Mucosa of rectum (tissue), 2 donors: ENCODE results near the gene PEX6.

Experiments
- H3K27ac ChIP-seq, 2 donors: one replicate each; pipeline ENCODE4 v1.7.0; 2013; ENCODE audit warnings: inconsistent platforms in 2 of 2, low read depth in 2 of 2, low read length in 2 of 2
- H3K27me3 ChIP-seq, 2 donors: one replicate each; pipeline ENCODE4 v1.7.0; 2013; ENCODE audit warnings: low read length in 2 of 2; ENCODE audit not compliant: control insufficient read depth in 2 of 2, insufficient read depth in 2 of 2
- H3K36me3 ChIP-seq, 2 donors: one replicate each; pipeline ENCODE4 v1.7.0; 2013; ENCODE audit warnings: low read length in 2 of 2; ENCODE audit not compliant: control insufficient read depth in 2 of 2, insufficient read depth in 2 of 2
- H3K4me1 ChIP-seq, 2 donors: one replicate each; pipeline ENCODE4 v1.7.0; 2013; ENCODE audit warnings: low read length in 2 of 2, mild to moderate bottlenecking in 1 of 2; ENCODE audit not compliant: control insufficient read depth in 2 of 2, insufficient read depth in 2 of 2
- H3K4me3 ChIP-seq, 2 donors: one replicate each; pipeline ENCODE4 v1.7.0; 2013; ENCODE audit warnings: low read length in 2 of 2
- H3K9ac ChIP-seq, 2 donors: one replicate each; pipeline ENCODE4 v1.7.0; 2013; ENCODE audit warnings: low read length in 2 of 2, low read depth in 1 of 2, mild to moderate bottlenecking in 1 of 2
- H3K9me3 ChIP-seq, 2 donors: one replicate each; pipeline ENCODE4 v1.7.0; 2013; ENCODE audit warnings: low read length in 2 of 2; ENCODE audit not compliant: control insufficient read depth in 2 of 2
- donor health status: healthy.
- donor health status: Normal muscosa, but diverticular disease.

The PEX6 gene

DNA sequence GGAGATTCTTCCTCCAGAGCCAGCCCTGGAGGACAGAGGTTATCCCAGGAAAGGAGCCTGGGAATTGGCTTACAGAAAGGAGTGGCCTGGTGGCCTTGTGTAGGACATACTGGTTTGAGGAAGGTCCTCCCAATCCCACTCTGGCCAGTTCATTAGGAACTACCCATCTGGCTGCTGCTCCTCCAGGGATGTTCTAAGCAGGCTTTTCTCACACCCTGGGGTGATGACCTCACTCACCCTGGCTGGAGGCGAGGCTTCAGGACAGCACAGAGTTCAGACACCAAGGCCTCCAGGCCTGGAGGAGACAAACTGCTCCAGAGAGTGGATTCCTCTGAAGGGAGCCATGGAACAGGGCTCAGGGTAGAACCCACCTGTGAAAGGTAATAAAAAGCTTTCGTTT is 9.6 kb downstream of the PEX6 start:
- no peak overlapping the region for H3K4me3 ChIP-seq
- no peak overlapping the region for H3K9ac ChIP-seq
- no peaks in the 10 kb centered on the region for H3K9me3 ChIP-seq
- no peak overlapping the region for H3K27ac ChIP-seq
- no peaks in the 10 kb centered on the region for H3K27me3 ChIP-seq
- peaks cover 21 to 30% of the 10 kb centered on the region in 2 donors for H3K36me3 ChIP-seq
- no peaks in the 10 kb centered on the region for H3K4me1 ChIP-seq

DNA sequence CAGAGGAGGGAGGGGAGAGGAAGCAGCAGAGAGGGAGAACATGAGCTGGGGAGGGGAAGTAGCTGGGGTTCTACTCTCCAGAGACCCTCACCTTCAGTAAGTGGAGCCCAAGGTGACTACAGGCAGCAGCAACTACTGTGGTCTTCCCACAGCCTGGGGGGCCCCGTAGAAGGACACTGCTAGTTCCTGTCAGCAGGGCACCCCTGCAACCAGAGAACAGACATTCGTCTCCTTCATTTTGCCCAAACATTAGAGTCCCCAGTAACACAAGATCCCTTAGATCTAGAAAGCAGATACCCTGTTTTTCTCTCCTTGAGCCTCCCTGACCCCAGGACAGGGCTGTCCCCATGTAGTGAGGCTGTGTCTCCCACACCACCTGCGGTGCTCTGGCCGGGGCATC is 10.2 kb downstream of the PEX6 start:
- Histone ChIP-seq H3K36me3 (peaks cover 27 to 29% of the 10 kb centered on the region in 2 donors), H3K9me3 (no peaks in the 10 kb centered on the region), H3K27me3 (no peaks in the 10 kb centered on the region), H3K27ac (no peak overlapping the region), H3K4me1 (no peaks in the 10 kb centered on the region), H3K9ac (no peak overlapping the region), H3K4me3 (no peak overlapping the region)

DNA sequence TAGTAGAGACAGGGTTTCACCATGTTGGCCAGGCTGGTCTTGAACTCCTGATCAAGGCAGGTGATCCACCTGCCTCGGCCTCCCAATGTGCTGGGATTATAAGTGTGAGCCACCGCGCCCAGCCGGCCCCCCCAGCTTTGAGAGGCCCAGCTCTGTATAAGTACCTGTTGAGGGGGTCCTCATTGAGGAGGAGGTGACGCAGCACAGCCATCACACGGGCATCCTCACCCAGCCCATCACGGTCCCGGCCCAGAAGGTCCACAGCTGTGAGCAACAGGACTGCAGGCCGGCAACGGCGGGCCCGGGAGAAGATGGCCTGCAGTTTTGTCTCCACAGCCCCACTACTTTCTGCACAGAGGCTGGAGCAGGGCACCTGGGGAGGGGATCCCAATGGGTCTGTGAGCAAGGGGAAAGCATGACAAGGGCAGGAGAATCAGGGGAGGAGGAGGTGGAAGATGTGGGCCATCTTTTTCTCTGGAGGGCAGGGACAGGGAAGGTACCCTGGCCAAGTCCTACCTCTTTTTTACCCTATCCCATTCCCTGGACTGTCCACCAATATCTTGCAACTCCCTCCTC is 10.8 kb downstream of the PEX6 start:
- H3K4me3 ChIP-seq = no peak overlapping the region
- H3K27ac ChIP-seq = no peak overlapping the region
- H3K36me3 ChIP-seq = peaks cover 26 to 27% of the 10 kb centered on the region in 2 donors
- H3K9ac ChIP-seq = no peak overlapping the region
- H3K27me3 ChIP-seq = no peaks in the 10 kb centered on the region
- no peaks in the 10 kb centered on the region for H3K4me1 ChIP-seq
- H3K9me3 ChIP-seq = no peaks in the 10 kb centered on the region

DNA sequence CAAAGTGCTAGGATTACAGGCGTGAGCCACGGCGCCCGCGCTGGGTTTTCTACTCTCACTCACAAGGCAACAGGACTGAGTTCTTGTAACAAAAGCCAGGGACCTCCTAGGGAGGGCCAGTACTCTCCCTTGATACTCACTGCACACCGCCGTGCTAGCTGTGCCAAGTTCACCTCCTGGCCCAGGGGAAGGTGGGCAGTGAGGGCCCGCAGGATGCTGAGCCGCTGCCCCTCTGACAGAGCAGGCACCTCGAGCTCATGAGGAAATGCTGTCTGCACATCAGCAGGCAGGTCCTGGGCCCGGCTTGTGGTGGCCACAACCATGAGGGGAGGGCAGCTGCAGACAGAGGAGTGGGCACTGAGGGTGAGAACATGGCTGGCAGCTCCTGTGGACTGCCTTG is 11.8 kb downstream of the PEX6 start:
- no peak overlapping the region for H3K27ac ChIP-seq
- no peaks in the 10 kb centered on the region for H3K9me3 ChIP-seq
- H3K36me3 ChIP-seq = peaks cover 27 to 28% of the 10 kb centered on the region in 2 donors
- H3K9ac ChIP-seq = no peak overlapping the region
- H3K4me1 ChIP-seq = no peaks in the 10 kb centered on the region
- H3K4me3 ChIP-seq = no peak overlapping the region
- H3K27me3 ChIP-seq = no peaks in the 10 kb centered on the region

DNA sequence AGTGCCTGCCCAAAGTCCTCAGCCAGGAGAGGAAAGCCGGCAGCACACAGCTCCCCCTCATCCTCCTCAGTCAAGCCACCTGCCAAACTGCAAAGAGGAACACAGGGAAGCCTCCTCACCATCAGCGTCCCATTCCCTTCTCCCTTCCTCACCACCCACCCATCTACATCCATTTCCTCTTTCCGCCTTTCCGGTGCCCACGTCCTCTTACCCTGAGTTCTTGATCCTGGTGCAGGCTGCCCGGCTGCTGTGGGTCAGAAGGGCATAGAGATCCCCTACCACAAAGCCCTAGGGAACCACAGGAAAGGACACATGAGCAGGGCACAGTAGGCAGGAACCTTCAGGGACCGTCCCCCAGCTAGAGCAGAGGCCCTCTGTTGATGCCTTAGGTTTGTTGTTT is 12.4 kb downstream of the PEX6 start:
- Histone ChIP-seq H3K27ac (no peak overlapping the region), H3K4me1 (no peaks in the 10 kb centered on the region), H3K9me3 (no peaks in the 10 kb centered on the region), H3K36me3 (peaks cover 27 to 28% of the 10 kb centered on the region in 2 donors), H3K4me3 (no peak overlapping the region), H3K27me3 (no peaks in the 10 kb centered on the region), H3K9ac (no peak overlapping the region)

DNA sequence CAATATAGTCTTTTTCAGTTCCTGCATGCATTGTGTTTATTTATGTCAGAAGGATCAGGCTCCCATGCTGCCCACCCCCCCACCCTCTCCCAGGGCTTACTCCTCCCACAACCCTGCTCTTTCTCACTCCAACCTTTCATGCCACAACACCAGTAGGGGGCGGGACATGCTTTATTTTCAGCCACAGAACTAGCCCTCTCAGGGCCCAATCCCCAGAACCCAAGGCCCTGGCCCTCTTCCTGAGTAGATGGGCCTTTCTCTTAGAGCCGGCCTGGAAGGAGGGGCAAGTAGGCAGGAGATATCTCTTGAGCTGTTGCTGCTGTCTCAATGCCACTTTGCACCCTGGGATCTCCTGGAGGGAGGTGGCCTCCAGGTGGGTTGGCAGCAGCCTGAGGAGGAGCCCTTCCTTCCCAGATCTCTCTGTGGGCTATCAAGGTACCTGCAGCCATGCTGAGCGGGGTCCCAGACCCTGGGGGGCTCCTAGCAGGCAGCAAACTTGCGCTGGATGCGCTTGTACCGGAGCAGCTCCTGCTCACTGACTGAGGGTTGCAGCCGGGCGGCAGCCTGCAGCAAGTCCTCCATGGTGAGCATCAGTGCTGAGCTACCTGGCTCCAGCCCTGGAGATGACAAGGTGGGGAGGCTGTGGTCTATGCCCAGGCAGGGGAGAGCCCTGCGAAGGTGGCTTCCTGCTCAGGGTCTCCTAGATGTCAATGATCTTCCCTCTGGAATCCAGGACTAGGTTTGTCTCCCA is 15.0 kb downstream of the PEX6 start:
- Histone ChIP-seq H3K27ac (no peak overlapping the region), H3K36me3 (peaks cover 21 to 25% of the 10 kb centered on the region in 2 donors), H3K9me3 (no peaks in the 10 kb centered on the region), H3K4me1 (peaks cover 11 to 13% of the 10 kb centered on the region in 2 donors), H3K27me3 (peaks cover 0 to 5% of the 10 kb centered on the region in 2 donors), H3K9ac (no peak overlapping the region), H3K4me3 (no peak overlapping the region)

DNA sequence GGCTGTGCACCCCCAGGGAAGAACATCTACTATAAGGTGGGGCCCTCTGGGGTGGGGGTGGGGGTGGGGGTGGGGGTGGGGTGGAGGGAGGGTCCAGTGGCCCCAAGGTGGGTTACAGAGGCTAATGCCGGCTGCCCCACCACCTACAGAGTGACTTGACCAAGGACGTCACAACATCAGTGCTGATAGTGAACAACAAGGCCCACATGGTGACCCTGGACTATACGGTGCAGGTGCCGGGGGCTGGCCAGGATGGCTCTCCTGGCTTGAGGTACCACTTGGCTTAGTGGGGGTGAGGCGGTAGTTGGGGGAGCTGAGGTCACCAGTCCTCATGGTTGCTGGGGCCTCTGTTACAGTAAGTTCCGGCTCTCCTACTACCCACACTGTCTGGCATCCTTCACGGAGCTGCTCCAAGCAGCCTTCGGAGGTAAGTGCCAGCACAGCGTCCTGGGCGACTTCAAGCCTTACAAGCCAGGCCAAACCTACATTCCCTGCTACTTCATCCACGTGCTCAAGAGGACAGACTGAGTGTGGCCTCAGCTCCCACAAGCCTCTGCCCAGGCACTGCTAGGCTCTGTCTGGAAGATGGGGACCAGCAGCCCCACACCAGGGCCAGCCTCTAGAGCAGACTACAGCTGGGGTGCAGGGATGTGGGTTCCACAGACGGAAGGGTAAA is 15.7 kb downstream of the PEX6 start:
- H3K36me3 ChIP-seq = peaks cover 14 to 25% of the 10 kb centered on the region in 2 donors

DNA sequence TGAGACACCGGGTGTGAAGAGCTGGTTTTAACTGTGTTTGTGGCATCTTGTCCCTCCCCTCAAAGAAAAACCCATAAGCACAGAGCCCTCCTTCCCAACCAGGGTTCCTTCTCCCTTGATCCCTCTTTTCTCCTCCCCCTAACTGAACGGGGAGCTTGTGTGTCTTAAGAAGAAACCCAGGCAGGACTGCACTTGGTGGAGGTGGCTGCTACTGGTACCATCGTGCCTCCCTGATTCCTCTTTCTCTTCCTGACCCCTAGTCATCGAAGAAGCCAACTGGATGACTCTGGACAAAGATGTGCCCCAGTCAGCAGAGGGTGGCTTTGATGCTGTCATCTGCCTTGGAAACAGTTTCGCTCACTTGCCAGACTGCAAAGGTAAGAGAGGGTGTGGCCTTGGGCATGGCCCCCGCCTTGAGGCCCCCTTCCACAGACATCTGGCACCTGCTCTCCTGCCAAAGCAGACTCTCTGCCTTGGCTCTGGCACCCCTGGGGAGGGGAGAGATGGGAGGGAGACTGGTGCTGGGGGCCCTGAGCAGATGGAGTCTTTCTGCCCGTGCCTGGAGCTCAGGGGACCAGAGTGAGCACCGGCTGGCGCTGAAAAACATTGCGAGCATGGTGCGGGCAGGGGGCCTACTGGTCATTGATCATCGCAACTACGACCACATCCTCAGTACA is 16.3 kb downstream of the PEX6 start:
- Histone ChIP-seq H3K36me3 (peaks cover 12 to 25% of the 10 kb centered on the region in 2 donors), H3K4me1 (peaks cover 11 to 13% of the 10 kb centered on the region in 2 donors), H3K4me3 (no peak overlapping the region), H3K27me3 (peaks cover 0 to 5% of the 10 kb centered on the region in 2 donors), H3K27ac (no peak overlapping the region), H3K9ac (no peak overlapping the region), H3K9me3 (no peaks in the 10 kb centered on the region)

More for the DNA sequence above, 15.7 kb downstream of the PEX6 start:
- peaks cover 0 to 5% of the 10 kb centered on the region in 2 donors for H3K27me3 ChIP-seq
- no peak overlapping the region for H3K27ac ChIP-seq
- peaks cover 11 to 13% of the 10 kb centered on the region in 2 donors for H3K4me1 ChIP-seq
- H3K9ac ChIP-seq = no peak overlapping the region
- no peaks in the 10 kb centered on the region for H3K9me3 ChIP-seq
- no peak overlapping the region for H3K4me3 ChIP-seq

DNA sequence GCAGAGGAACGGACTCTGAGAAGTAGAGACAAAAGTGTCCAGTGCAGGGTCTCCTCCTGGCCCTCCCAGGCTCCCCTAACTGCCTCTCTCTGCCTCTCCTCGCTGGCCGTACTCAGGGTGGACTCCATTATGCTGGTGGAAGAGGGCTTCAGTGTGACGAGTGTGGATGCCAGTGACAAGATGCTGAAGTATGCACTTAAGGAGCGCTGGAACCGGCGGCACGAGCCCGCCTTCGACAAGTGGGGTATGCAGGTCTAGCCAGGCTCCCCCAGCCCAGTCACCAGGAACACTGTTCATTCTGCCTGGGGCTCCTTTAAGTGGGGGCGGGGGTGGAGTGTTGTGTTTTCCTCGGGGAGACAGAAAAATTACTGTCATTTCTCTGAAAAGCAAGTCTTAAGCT is 16.9 kb downstream of the PEX6 start:
- H3K27ac ChIP-seq = no peak overlapping the region
- no peaks in the 10 kb centered on the region for H3K9me3 ChIP-seq
- H3K27me3 ChIP-seq = peaks cover 0 to 5% of the 10 kb centered on the region in 2 donors
- H3K9ac ChIP-seq = no peak overlapping the region
- no peak overlapping the region for H3K4me3 ChIP-seq
- peaks cover 11 to 13% of the 10 kb centered on the region in 2 donors for H3K4me1 ChIP-seq
- H3K36me3 ChIP-seq = peaks cover 12 to 19% of the 10 kb centered on the region in 2 donors
